Stimulated activated CD8-positive, alpha-beta memory T cell treated with anti-CD3 and anti-CD28 coated beads, Interleukin-12 subunit alpha, Interleukin-12 subunit beta, amount 100 ng/mL, for 24 hours (primary cell): ENCODE data around the gene ALCAM.

Experiments
- DNase-seq: peaks from one replicate; pipeline ENCODE4 v3.0.0-alpha.2; 2020; ENCODE audit errors: extremely low read depth

ALCAM gene

GRCh38 chr3:105366326-105367062, at the start of gene ALCAM:
Gene ALCAM, plus strand, starts transcription at chr3:105366909.
- peak; percentile 55 for DNase-seq

DNA sequence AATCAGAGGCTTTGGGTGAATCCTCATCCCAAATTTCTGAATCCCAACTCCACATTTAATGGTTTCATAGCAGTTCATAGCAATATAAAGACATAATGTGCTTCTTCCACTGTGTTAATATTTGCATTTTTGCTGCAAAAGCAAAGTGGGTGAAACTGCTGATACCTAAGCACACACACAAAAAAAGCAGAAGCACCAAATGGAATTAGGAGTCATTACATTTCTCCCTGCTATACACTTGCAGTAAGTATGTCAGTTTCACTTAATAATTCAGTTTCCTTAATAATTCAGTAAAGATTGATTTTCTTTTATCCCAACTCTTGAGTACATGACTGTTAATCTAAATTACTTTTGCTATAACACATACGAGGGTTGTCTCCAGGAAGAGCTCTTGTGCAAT, 48.9 kb upstream of the ALCAM start:
- DNase-seq: no peak

DNA sequence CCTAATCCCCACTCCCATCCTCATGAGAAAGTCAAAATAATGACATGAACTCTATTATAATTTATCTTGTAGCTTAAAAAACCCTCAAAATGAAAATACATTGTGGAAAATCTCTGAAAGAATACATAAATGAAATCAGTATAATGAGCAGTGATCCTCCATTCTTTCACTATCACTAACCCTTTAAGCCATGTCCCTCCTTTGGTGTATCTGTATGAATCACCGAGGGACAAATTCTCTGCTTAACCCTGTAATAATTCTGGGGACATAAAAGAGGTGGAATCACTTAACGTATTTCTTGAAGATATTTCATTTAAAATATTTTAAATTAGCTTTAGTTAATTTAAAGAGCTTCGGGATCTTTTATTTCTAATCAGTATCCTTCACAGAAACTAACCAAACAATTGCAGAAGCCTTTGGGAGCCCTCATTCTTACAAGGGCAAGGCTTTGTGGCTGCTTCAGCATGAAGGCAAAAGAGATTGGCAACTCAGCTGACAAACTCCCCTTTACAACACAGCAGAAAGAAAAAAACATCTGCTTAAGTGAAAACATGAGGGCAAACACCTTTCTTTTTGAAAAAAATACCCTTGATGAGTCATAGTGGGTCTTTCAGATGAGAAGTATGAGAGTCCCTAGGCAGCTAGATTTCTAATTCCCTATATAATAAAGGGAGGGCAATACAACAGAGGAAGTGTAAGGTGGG, 44.0 kb upstream of the ALCAM start:
- no peak for DNase-seq

DNA sequence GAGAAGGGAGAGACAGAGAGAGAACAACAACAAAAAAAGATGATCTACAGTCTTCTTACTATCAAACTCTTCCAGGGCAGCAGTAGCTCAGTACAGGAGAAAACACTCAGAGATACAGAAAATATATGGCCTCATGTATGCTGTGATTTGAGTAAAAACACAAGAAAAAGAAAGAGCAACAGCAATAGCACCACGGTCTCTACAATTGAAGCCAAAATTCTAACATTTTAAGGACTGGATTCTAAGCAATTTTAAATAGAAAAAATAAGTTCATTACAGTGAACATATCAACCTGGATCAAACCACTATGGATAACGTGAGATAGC, 43.5 kb upstream of the ALCAM start:
- DNase-seq: no peak

GRCh38 chr3:105324951-105325350, 41.8 kb upstream of the ALCAM start:
- DNase-seq: no peak

DNA sequence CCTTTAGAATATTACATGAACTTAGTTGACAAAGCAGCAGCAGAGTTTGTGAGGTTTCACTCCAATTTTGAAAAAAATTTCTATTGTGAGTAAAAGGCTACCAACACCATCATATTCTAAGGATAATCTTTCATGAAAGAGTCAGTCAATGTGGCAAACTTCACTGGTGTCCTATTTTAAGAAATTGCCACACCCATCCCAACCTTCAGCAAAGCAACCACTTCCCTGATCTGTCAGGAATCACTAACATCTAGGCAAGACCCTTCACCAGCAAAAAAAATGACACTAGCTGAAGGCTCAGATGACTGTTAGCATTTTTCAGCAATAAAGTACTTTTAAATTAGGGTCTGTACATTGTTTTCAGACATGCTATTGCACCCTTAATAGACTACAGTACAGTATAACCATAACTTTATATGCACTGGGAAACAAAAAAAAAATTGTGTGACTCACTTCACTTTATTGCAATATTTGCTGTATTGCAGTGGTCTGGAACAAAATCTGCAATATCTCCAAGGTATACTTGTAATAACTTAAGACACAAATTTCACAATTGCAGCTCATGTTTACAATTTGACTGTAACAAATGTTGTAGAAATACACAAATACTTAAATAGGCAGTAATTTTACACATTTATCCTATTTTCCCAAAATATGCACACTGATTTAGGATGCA, 38.9 kb upstream of the ALCAM start:
- DNase-seq: no peak

DNA sequence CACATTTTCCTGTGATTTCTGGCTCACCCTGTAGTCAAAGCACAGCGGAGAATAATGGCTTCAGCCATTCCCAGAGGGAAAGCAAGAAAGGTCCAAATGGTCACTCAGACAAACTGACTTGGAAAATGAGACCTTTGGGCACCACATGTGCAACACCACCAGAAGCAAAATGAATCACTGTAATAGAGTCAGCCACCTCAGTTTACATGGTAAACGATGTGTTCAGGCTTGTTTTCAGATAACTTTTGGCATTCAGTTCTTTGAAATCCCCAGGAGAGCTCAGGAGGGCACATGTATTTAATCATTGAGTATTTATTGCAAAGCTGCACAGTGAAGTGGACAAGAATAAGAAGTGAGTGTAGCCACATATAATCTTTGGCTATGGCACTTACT, 38.4 kb upstream of the ALCAM start:
- no peak for DNase-seq

- DNase-seq: no peak
Measured at GRCh38 chr3:105332961-105333360, 33.7 kb upstream of the ALCAM start.

GRCh38 chr3:105334138-105334882, 32.4 kb upstream of the ALCAM start:
- no peak for DNase-seq

GRCh38 chr3:105339946-105340345, 26.8 kb upstream of the ALCAM start:
- DNase-seq: no peak

- DNase-seq: no peak
Measured at GRCh38 chr3:105343991-105344390, 22.7 kb upstream of the ALCAM start.

- no peak for DNase-seq
Measured at GRCh38 chr3:105345156-105345555, 21.6 kb upstream of the ALCAM start.

- no peak for DNase-seq
Measured at GRCh38 chr3:105347625-105348302, 18.9 kb upstream of the ALCAM start.

GRCh38 chr3:105348307-105348706, 18.4 kb upstream of the ALCAM start:
- DNase-seq: no peak

DNA sequence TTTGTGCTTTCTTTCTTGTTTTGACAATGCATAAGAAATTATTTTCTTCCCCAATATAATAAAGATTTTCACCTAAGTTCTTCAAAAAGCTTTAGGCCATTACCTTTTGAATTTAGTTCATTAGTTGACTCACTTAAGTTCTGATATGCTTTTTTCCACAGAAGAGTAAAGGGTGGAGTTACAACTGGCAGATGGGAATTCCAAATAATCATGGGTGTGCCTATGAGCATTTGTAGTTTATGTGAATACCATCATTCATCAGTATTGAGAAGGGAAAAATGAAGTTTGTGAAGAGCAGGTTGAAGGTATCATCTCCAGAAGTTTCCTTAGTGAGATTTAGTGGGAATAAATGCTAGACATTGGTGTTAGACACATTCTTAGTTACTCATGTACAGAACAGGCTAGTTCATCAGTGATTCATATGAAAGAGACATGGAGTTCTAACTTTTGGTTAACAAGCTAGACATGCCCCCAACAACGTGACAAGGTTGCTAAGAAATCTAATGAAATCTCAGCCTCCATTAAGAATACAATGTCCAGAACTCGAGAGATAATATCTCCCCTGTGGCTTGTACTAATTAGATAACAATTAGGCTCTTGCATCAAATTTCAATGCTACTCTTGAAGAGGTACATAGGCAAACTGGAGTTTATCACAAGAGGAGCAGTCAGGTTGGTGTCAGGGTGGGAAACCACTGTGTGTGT, 16.9 kb upstream of the ALCAM start:
- DNase-seq: no peak

DNA sequence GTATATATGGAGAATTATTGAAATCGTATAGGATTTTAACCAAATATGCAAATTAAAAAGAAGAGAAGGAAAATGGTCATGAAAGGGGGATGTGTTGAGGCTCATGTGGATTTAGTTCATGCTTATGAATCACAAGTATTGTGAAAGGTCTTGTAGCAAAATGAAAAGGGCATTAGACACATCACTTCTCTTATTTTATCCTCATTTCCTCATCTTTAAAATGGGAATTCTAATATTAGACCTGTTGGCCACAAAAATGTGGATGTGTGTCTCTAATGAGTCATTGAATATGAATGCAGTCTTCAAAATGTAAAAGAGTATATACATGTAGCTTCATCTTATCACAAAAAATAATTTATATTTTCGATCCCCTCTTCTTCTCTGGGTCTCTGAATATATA, 14.9 kb upstream of the ALCAM start:
- DNase-seq: no peak

GRCh38 chr3:105352976-105353375, 13.7 kb upstream of the ALCAM start:
- no peak for DNase-seq

GRCh38 chr3:105353485-105354161, 13.1 kb upstream of the ALCAM start:
- DNase-seq: no peak

- no peak for DNase-seq
Measured at GRCh38 chr3:105354429-105354828, 12.3 kb upstream of the ALCAM start.

DNA sequence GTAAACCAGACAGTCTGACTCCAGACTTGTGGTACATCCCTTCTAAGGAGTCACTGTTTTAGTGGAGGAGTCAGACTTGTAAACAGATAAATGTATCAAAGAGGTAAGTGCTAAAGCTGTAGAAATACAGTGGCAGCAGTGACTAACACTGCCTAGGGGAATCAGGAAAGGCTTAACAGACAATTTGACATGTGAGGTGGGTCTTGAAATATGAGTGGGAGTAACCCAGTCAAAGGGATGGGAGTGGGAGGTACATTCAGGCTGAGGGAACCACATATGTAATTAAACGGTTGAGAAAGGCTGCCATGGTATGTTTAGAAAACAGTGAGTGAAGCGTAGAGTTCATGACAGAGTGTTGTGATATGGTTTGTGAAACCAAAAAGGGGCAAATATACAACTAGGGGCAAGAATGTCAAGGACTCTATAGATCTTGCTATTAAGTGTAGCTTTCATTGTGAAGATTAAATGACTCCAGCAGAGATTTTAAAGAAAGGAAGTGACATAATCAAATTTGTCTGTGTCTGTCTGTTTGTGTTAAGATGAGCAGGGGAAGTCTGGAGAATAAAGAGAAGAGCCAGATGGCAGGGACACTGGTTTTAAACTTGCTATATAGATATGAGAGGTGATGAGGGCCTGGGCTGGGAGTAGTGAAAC, 11.2 kb upstream of the ALCAM start:
- DNase-seq: no peak
